Vagina (tissue), 2 donors: ENCODE data around the gene OR2V2. TPM values are rescaled to one million over a fixed set of nuclear protein-coding genes. Genes with fewer than 3 reads are reported as not detected.

Experiments used
- DNase-seq, 2 donors: peaks; one replicate each; pipeline ENCODE4 v3.0.0-alpha.2; 2017; ENCODE audit errors: extremely low spot score in 2 of 2
- H3K27ac ChIP-seq: fragments of 200-600 bp; sonication (generic); one replicate; pipeline ENCODE4 v1.5.1; 2019
- H3K27me3 ChIP-seq: fragments of 200-600 bp; sonication (generic); one replicate; pipeline ENCODE4 v1.5.1; 2019
- H3K36me3 ChIP-seq, 2 donors: fragments of 200-600 bp; sonication (generic); one replicate each; pipeline ENCODE4 v1.5.1; 2017 to 2019
- H3K4me1 ChIP-seq: fragments of 200-600 bp; sonication (generic); one replicate; pipeline ENCODE4 v1.5.1; 2019
- H3K4me3 ChIP-seq, 2 donors: fragments of 200-600 bp; sonication (generic); 1 replicate in 1 of 2; 2 replicates in 1 of 2; pipeline ENCODE4 v1.5.1; 2016 to 2019
- H3K9me3 ChIP-seq: fragments of 200-600 bp; sonication (generic); one replicate; pipeline ENCODE4 v1.5.1; 2019
- POLR2A ChIP-seq, 2 donors: fragments of 450-650 bp; IDR thresholded peaks; one replicate each; pipeline ENCODE4 v1.6.1; 2017; ENCODE audit warnings: antibody characterized with exemption in 2 of 2, mild to moderate bottlenecking in 2 of 2, moderate library complexity in 2 of 2
- POLR2AphosphoS5 ChIP-seq, 2 donors: sonication (generic); formaldehyde crosslinking; IDR thresholded peaks; one replicate each; pipeline ENCODE4 v1.9.0; 2017; ENCODE audit warnings: antibody characterized with exemption in 2 of 2, mild to moderate bottlenecking in 2 of 2, low read depth in 1 of 2; ENCODE audit not compliant: insufficient read depth in 1 of 2
- intact Hi-C: fragments of 100-400 bp; cut with DNase I; formaldehyde crosslinking; loops from one replicate; pipeline ENCODE4 v1.15.1; 2023
- total RNA-seq: library from RNA; depleted of rRNA; stranded (reverse); fragments of >200 nt; gene quantifications from one replicate; pipeline ENCODE4 v1.2.3, GENCODE V29; 2016
- TF ChIP-seq, protein P1 (sequence below), 3 experiments: fragments of 450-650 bp in 2 of 3; fragments of 200-600 bp in 1 of 3; sonication (generic) in 1 of 3; IDR thresholded peaks; one replicate each; pipeline ENCODE4 v1.5.1; 2017 to 2019; ENCODE audit warnings: antibody characterized with exemption in 3 of 3, mild to moderate bottlenecking in 2 of 3, moderate library complexity in 2 of 3

OR2V2 gene
- total RNA-seq, 1 donor from 2014 or later: not detected

DNA sequence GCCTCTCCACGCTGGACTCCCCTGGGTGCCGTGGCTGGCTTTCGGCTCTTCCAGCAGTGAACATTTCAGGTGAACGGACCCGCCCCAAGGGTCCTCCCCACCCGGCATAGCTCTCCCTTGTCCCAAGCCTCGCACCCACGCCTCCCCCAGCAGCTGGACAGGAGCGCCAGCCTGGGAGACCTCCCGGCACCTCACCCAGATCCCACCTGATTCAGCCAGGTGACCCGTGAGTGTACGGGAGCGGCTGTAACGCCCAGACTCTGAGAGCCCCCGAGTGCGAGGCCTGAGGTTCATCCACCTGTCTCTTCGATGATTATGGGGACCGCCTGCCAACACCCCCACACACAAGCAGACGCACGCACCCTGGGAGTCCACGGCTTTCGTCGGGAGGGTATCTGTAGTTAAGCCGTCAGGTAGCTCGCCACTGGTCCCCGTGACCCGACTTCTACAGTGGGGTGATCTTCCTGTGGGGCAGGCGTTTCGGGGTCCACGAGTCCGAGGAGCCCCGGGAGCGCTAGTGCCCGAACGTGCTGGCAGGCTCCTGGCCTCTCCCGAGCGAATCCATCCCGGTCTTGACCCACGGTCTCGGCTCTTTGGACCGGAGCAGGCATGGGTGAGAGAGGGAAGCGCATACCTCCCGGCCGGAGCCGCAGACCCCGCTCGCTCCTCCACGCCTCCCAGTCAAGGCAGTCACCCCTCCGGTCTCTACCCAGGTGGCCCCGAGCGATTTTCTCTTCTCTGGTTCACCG, 42.8 kb downstream of the OR2V2 start:
- Histone ChIP-seq H3K9me3 (no peaks in the 10 kb centered on the region), H3K4me1 (peaks cover 22% of the 10 kb centered on the region), H3K27ac (peak overlapping the region; percentile 93), H3K27me3 (no peaks in the 10 kb centered on the region), H3K36me3 (no peaks in the 10 kb centered on the region), H3K4me3 (peak overlapping the region; percentile 83 to 86)
- TF ChIP-seq POLR2A (IDR thresholded peaks at IDR 0.05) (no peak), POLR2AphosphoS5 (IDR thresholded peaks at IDR 0.05; ENCODE audit: insufficient read depth in 1 of 2, low read depth in 1 of 2) (no peak)
- TF ChIP-seq, protein P1, sequence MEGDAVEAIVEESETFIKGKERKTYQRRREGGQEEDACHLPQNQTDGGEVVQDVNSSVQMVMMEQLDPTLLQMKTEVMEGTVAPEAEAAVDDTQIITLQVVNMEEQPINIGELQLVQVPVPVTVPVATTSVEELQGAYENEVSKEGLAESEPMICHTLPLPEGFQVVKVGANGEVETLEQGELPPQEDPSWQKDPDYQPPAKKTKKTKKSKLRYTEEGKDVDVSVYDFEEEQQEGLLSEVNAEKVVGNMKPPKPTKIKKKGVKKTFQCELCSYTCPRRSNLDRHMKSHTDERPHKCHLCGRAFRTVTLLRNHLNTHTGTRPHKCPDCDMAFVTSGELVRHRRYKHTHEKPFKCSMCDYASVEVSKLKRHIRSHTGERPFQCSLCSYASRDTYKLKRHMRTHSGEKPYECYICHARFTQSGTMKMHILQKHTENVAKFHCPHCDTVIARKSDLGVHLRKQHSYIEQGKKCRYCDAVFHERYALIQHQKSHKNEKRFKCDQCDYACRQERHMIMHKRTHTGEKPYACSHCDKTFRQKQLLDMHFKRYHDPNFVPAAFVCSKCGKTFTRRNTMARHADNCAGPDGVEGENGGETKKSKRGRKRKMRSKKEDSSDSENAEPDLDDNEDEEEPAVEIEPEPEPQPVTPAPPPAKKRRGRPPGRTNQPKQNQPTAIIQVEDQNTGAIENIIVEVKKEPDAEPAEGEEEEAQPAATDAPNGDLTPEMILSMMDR (IDR thresholded peaks at IDR 0.05): no peak
- intact Hi-C loops: loop anchor here (10.0 kb wide), 2 partner anchors 325 to 385 kb away; partner anchors contain the start of genes MGAT1 and ZFP62
- DNase-seq: no peak

DNA sequence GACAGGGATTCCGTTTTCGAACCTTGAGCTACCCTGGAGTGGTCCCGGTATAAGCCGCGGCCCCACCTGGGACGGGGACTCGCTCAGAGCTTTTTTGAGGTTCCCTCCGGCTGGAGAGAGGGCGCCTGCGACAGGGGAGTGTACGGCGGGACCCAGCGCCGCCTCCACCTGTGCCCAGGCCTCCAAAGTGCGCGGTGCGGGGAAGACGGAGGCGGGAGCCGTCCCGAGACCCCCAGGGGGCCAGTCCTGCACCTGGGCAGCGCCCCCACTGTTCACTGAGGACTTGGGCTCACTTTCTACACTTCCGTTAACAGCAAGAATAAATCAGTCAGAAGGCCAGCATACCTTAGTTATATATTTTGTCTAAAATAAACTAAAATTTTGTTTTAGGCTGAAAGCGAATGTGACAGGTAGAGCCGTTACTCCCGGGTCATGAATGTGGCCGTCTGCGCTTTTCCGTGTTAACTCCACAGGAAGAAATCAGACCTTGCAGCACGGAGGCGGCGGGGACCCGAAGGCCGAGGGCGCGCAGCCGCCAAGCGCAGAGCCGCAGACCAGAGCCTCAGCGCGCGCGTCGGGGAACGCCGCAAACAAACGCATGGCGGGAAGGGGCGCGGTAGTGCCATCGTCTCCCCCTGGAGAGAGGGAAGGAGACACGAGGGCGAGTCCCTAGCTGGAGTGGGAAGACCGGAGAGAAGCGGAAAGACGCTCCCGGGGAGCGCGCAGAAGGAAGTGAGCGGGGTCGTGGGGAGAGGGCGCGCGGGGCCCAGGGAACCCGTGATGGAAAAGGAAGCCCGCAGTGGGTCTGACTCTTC, 43.5 kb downstream of the OR2V2 start:
- peak overlapping the region; percentile 83 to 86 for H3K4me3 ChIP-seq
- no peaks in the 10 kb centered on the region for H3K27me3 ChIP-seq
- no peak for TF ChIP-seq POLR2A (IDR thresholded peaks at IDR 0.05)
- peak in 1 of 2 donors; percentile 44 for TF ChIP-seq POLR2AphosphoS5 (IDR thresholded peaks at IDR 0.05; ENCODE audit: insufficient read depth in 1 of 2, low read depth in 1 of 2)
- TF ChIP-seq, protein P1 (IDR thresholded peaks at IDR 0.05): no peak
- H3K27ac ChIP-seq: peak overlapping the region; percentile 93
- no peaks in the 10 kb centered on the region for H3K36me3 ChIP-seq
- DNase-seq: no peak
- H3K4me1 ChIP-seq: peaks cover 21% of the 10 kb centered on the region
- intact Hi-C loops: loop anchor here (1.0 to 10.0 kb wide), 2 partner anchors 31 to 386 kb away; partner anchors contain the start of gene MGAT1
- H3K9me3 ChIP-seq: no peaks in the 10 kb centered on the region

DNA sequence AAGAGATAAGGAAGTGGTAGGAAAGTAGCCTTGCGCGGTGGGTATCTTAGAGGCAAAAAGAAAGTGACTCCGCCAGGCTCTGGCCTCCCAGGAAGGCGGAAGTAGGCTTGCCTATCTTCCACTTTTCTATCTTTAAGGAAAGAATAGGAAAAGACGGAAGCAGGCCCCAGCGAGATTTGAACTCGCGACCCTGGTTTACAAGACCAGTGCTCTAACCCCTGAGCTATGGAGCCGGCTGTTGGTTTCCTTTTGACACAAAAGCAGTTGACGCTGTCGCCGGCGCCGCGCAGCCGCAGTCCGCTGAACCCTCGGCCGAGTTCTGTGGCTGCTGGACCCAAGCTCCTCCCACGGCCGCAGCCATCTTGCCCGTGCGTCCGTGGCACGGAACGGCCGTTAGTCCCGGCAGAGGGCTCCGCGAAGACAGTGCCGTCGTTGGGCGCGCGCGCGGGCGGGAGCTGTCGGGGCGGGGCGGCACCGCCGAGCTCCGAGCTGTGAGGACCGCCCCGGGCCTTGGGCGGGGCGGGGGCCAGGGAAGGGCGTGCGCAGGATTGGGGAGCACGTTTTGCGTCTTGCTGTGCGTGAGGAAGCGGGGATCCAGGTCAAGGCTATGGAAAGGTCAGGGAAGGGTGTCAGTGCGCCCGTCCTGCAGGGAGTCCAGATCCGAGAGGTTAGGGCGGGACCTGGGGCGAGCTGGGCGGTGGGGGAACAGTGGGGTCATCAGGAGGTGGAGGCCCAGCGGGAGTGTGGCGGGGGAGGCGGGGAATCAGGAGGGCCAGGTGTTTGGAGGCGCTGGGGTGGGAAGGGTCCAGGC, 44.3 kb downstream of the OR2V2 start:
- H3K27ac ChIP-seq: peak overlapping the region; percentile 93
- intact Hi-C loops: loop anchor here (1.0 to 10.0 kb wide), 2 partner anchors 31 to 387 kb away; partner anchors contain the start of gene MGAT1
- no peaks in the 10 kb centered on the region for H3K27me3 ChIP-seq
- H3K4me1 ChIP-seq: peaks cover 21% of the 10 kb centered on the region
- TF ChIP-seq, protein P1 (IDR thresholded peaks at IDR 0.05): no peak
- TF ChIP-seq POLR2A (IDR thresholded peaks at IDR 0.05): peak in 1 of 2 donors; percentile 62
- peak; percentile 80 to 88 for TF ChIP-seq POLR2AphosphoS5 (IDR thresholded peaks at IDR 0.05; ENCODE audit: insufficient read depth in 1 of 2, low read depth in 1 of 2)
- DNase-seq: peak in 1 of 2 donors; percentile 99
- no peaks in the 10 kb centered on the region for H3K36me3 ChIP-seq
- H3K9me3 ChIP-seq: no peaks in the 10 kb centered on the region
- peak overlapping the region; percentile 83 to 86 for H3K4me3 ChIP-seq

DNA sequence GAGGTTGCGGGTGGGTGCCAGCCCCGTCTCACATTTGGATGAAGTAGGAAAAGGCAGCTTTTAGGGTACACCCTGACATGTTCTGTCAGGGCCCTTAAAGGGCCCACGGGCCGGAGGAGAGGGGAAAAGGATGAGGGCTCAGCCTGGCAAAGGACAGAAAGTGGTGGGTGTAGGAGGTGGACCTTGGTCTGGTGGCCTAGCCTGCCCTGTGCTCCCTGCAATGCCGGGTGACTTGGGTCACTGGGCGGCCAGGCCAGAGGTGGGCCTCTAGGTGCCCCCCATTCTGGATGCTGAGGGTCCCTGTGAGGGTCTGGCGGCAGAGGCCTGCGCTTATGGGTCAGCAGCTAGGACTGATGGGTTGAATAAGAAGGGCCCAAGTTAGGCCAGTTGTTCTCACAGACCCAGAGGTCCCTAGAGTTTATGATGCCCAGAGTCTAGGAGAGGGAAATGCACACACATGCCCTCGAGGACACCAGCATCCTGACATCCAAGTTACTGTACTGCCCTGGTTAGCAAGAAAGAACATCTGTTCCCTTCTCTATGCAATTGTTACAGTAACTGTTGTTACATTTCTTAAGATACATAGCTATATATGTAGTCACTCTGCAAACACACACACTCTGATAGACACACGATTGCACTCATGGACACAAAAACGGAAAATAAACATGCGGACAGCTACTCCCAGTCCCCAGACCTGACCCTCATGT, 45.1 kb downstream of the OR2V2 start:
- TF ChIP-seq POLR2A (IDR thresholded peaks at IDR 0.05): no peak
- TF ChIP-seq, protein P1 (IDR thresholded peaks at IDR 0.05): no peak
- TF ChIP-seq POLR2AphosphoS5 (IDR thresholded peaks at IDR 0.05; ENCODE audit: insufficient read depth in 1 of 2, low read depth in 1 of 2): no peak
- Histone ChIP-seq H3K27me3 (no peaks in the 10 kb centered on the region), H3K9me3 (no peaks in the 10 kb centered on the region), H3K4me3 (peak overlapping the region; percentile 83 to 86), H3K27ac (peak overlapping the region; percentile 93), H3K4me1 (peaks cover 21% of the 10 kb centered on the region), H3K36me3 (no peaks in the 10 kb centered on the region)
- intact Hi-C loops: loop anchor here (10.0 kb wide), 1 partner anchor 388 kb away; the partner anchor contains the start of gene MGAT1
- DNase-seq: no peak
